Hepatocyte (in vitro differentiated cells): ENCODE measurements around the gene APOLD1. TPM values are rescaled to one million over a fixed set of nuclear protein-coding genes. Genes with fewer than 3 reads are reported as not detected.

Experiments used
- DNase-seq: peaks from one replicate; pipeline ENCODE4 v3.0.0-alpha.2; 2016; ENCODE audit warnings: low spot score
- H2AFZ ChIP-seq: fragments of 200-600 bp; sonication (generic); 2 replicates; pipeline ENCODE4 v1.6.0; 2016; ENCODE audit warnings: antibody characterized with exemption, mild to moderate bottlenecking
- H3K27ac ChIP-seq: fragments of 200-600 bp; sonication (generic); 2 replicates; pipeline ENCODE4 v1.5.1; 2016; ENCODE audit warnings: mild to moderate bottlenecking
- H3K27me3 ChIP-seq: fragments of 200-600 bp; sonication (generic); 2 replicates; pipeline ENCODE4 v1.6.1; 2016
- H3K36me3 ChIP-seq: fragments of 200-600 bp; sonication (generic); replicated peaks from 2 replicates; pipeline ENCODE4 v1.5.1; 2016; ENCODE audit warnings: low read depth; ENCODE audit not compliant: insufficient read depth
- H3K4me1 ChIP-seq: fragments of 200-600 bp; sonication (generic); 2 replicates; pipeline ENCODE4 v1.5.1; 2016; ENCODE audit warnings: mild to moderate bottlenecking, moderate library complexity; ENCODE audit not compliant: insufficient read depth
- H3K4me2 ChIP-seq: fragments of 200-600 bp; sonication (generic); 2 replicates; pipeline ENCODE4 v1.6.0; 2016
- H3K4me3 ChIP-seq: fragments of 200-600 bp; sonication (generic); 2 replicates; pipeline ENCODE4 v1.5.1; 2016; ENCODE audit warnings: mild to moderate bottlenecking
- H3K79me2 ChIP-seq: fragments of 200-600 bp; sonication (generic); 2 replicates; pipeline ENCODE4 v1.6.0; 2017; ENCODE audit warnings: mild to moderate bottlenecking
- H3K9me2 ChIP-seq: fragments of 200-600 bp; sonication (generic); replicated peaks from 2 replicates; pipeline ENCODE4 v1.6.0; 2017; ENCODE audit warnings: mild to moderate bottlenecking; ENCODE audit not compliant: insufficient read depth
- H3K9me3 ChIP-seq: fragments of 200-600 bp; sonication (generic); 2 replicates; pipeline ENCODE4 v1.5.1; 2016; ENCODE audit warnings: low read depth, mild to moderate bottlenecking
- H4K20me1 ChIP-seq: fragments of 200-600 bp; sonication (generic); 2 replicates; pipeline ENCODE4 v1.6.0; 2016; ENCODE audit warnings: mild to moderate bottlenecking; ENCODE audit not compliant: insufficient read depth, poor library complexity, severe bottlenecking
- EZH2 ChIP-seq: fragments of 200-600 bp; sonication (generic); IDR thresholded peaks from 2 replicates; pipeline ENCODE4 v1.6.1; 2016; ENCODE audit warnings: antibody characterized with exemption, mild to moderate bottlenecking, borderline replicate concordance
- EZH2phosphoT487 ChIP-seq: fragments of 200-600 bp; sonication (generic); IDR thresholded peaks from one replicate; pipeline ENCODE4 v1.6.1; 2018; ENCODE audit warnings: antibody characterized with exemption, mild to moderate bottlenecking, low read depth, moderate library complexity; ENCODE audit not compliant: unreplicated experiment, severe bottlenecking
- whole genome bisulfite sequencing: methylation state at CpG from one replicate; pipeline ENCODE4 v1.1.6; 2016; ENCODE audit warnings: low lambda C conversion rate; ENCODE audit errors: missing lambda C conversion rate; 5-methylcytosine and 5-hydroxymethylcytosine counted together
- polyA plus RNA-seq: library from polyadenylated mRNA; unstranded; fragments of >200 nt; fragmentation: Nextera tagmentation; extraction: Ambion mirVana; gene quantifications from 2 replicates; pipeline ENCODE4 v1.2.1, GENCODE V29; 2016
- total RNA-seq: library from RNA; depleted of rRNA; stranded (reverse); fragments of >200 nt; gene quantifications from 2 replicates; pipeline ENCODE4 v1.2.3, GENCODE V29; 2014
- TF ChIP-seq, protein P1 (sequence below): fragments of 200-600 bp; sonication (generic); IDR thresholded peaks from 2 replicates; pipeline ENCODE4 v1.5.1; 2016; ENCODE audit warnings: antibody characterized with exemption, mild to moderate bottlenecking; ENCODE audit not compliant: poor library complexity

Gene APOLD1
- total and polyA plus RNA-seq, 2 experiments from 2014 or later: 1.5 to 6.0 TPM

DNA sequence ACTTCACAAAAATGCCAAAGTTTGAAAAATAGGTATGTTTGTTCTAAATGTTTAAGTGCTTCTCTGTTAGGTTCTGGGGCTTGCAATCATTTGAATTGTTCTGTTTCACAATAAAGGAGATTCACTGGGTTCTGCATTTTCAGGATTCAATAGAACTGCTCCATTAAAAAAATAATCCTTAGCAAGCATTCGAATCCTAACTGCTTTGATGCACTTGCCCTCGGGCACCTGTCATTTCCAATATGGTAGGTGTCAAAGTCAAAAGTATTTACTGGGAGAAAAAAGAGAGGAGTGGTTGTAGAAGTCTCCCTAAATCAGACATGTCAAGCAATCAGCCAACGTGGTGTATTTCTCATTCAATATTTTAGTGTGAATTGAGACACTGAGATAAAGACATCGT is 5.5 kb downstream of the APOLD1 start:
- TF ChIP-seq EZH2phosphoT487 (no peak), EZH2 (no peak)
- TF ChIP-seq, protein P1, sequence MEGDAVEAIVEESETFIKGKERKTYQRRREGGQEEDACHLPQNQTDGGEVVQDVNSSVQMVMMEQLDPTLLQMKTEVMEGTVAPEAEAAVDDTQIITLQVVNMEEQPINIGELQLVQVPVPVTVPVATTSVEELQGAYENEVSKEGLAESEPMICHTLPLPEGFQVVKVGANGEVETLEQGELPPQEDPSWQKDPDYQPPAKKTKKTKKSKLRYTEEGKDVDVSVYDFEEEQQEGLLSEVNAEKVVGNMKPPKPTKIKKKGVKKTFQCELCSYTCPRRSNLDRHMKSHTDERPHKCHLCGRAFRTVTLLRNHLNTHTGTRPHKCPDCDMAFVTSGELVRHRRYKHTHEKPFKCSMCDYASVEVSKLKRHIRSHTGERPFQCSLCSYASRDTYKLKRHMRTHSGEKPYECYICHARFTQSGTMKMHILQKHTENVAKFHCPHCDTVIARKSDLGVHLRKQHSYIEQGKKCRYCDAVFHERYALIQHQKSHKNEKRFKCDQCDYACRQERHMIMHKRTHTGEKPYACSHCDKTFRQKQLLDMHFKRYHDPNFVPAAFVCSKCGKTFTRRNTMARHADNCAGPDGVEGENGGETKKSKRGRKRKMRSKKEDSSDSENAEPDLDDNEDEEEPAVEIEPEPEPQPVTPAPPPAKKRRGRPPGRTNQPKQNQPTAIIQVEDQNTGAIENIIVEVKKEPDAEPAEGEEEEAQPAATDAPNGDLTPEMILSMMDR: no peak
- Histone ChIP-seq H3K4me1 (peaks cover 31% of the 10 kb centered on the region), H4K20me1 (no peaks in the 10 kb centered on the region), H3K27ac (no peak overlapping the region), H3K4me2 (peak overlapping the region; percentile 67), H3K79me2 (no peaks in the 10 kb centered on the region), H3K27me3 (no peaks in the 10 kb centered on the region), H2AFZ (no peak overlapping the region), H3K4me3 (no peak overlapping the region), H3K36me3 (no peaks in the 10 kb centered on the region), H3K9me3 (no peaks in the 10 kb centered on the region), H3K9me2 (no peaks in the 10 kb centered on the region)
- DNase-seq: no peak
- WGBS: 62% methylated on average over 4 of the region's 4 CpGs

DNA sequence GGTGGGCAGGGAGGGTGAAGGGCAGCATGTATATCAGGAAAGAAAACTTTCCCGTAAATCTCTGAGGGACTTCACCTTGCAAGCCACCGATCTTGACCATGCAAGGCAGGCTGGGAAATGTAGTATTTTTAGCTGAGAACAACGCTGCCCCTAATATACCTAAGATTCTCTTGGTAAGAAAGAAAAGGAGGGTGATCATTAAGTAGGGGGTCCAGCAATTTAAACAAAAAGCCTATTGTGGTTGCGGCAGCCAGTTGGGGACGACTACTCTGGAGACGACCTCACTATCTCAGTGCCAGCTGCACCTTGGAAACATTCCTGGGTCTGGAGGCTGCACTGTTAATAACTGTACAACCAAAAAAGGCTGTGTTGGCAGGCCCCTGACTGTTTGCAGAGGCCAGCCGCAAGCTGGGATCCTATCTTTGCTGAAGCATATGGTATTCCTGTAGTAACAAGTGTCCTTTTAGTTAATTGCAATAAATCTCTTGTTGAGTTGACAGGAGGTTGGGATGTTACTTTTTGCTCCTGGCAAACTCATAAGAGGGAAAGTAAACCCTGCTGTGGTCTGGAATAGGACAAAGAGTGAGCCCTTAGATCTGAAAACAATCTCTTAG is 6.4 kb downstream of the APOLD1 start:
- Histone ChIP-seq H3K36me3 (no peaks in the 10 kb centered on the region), H2AFZ (peak overlapping the region; percentile 25), H3K9me3 (no peaks in the 10 kb centered on the region), H3K79me2 (no peaks in the 10 kb centered on the region), H3K9me2 (no peaks in the 10 kb centered on the region), H3K27me3 (no peaks in the 10 kb centered on the region), H4K20me1 (no peaks in the 10 kb centered on the region), H3K4me3 (no peak overlapping the region), H3K4me1 (peaks cover 24% of the 10 kb centered on the region), H3K27ac (peak overlapping the region; percentile 36), H3K4me2 (peak overlapping the region; percentile 67)
- TF ChIP-seq EZH2: no peak
- TF ChIP-seq, protein P1: no peak
- no peak for TF ChIP-seq EZH2phosphoT487
- peak; percentile 30 for DNase-seq
- WGBS: 17% methylated on average over 7 of the region's 7 CpGs

DNA sequence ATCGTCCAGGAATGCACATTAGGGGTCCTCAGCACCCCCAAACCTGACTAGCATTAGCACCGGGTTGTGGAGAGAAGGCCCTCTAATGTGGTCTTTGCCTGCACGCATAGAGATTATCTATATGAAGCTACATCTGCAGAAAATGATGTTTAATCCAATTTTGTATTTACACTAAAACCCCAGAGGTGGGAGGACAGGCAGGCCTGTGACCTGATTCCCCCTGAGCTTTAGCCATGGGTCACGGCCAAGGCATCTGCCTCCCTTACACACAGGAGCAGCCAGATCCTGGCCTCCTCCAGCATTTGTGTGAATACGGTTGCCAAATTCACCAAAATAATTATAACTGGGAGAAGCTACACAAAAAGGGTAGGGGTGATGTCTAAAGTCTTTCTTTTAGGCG is 7.0 kb downstream of the APOLD1 start:
- H3K4me1 ChIP-seq: peaks cover 20% of the 10 kb centered on the region
- no peaks in the 10 kb centered on the region for H3K9me3 ChIP-seq
- DNase-seq: no peak
- H3K4me3 ChIP-seq: no peak overlapping the region
- H3K27me3 ChIP-seq: no peaks in the 10 kb centered on the region
- peak overlapping the region; percentile 67 for H3K4me2 ChIP-seq
- no peaks in the 10 kb centered on the region for H4K20me1 ChIP-seq
- H3K79me2 ChIP-seq: no peaks in the 10 kb centered on the region
- TF ChIP-seq, protein P1: no peak
- no peak for TF ChIP-seq EZH2phosphoT487
- TF ChIP-seq EZH2: no peak
- H3K9me2 ChIP-seq: no peaks in the 10 kb centered on the region
- WGBS: 82% methylated on average over 6 of the region's 6 CpGs
- no peaks in the 10 kb centered on the region for H3K36me3 ChIP-seq
- H3K27ac ChIP-seq: peak overlapping the region; percentile 36
- peak overlapping the region; percentile 25 for H2AFZ ChIP-seq
